Body of pancreas (tissue), 4 donors: ENCODE measurements around the gene SPSB1. TPM values are rescaled to one million over a fixed set of nuclear protein-coding genes. Genes with fewer than 3 reads are reported as not detected.

ENCODE experiments used
- ATAC-seq: fragments of 150-250 bp; one replicate; pipeline ENCODE4 v1.9.1; 2016
- DNase-seq, 4 donors: peaks; one replicate each; pipeline ENCODE4 v3.0.0-alpha.2; 2019
- H3K27ac ChIP-seq, 4 donors: fragments of 200-600 bp; sonication (generic); 1 replicate in 3 of 4; 2 replicates in 1 of 4; pipeline versions ENCODE4 v1.5.1 to v1.6.1; 2016 to 2019; ENCODE audit warnings: mild to moderate bottlenecking in 1 of 4, mixed read lengths in 1 of 4, moderate library complexity in 1 of 4
- H3K27me3 ChIP-seq, 2 donors: fragments of 200-600 bp; sonication (generic); one replicate each; pipeline ENCODE4 v1.6.0; 2016; ENCODE audit warnings: mild to moderate bottlenecking in 1 of 2
- H3K36me3 ChIP-seq, 2 donors: fragments of 200-600 bp; sonication (generic); replicated peaks in 1 of 2; 2 replicates each; pipeline ENCODE4 v1.5.1; 2016; ENCODE audit warnings: low read depth in 2 of 2; ENCODE audit not compliant: insufficient read depth in 1 of 2
- H3K4me1 ChIP-seq: fragments of 200-600 bp; sonication (generic); one replicate; pipeline ENCODE4 v1.6.0; 2016
- H3K4me3 ChIP-seq, 2 donors: fragments of 200-600 bp; sonication (generic); 1 replicate in 1 of 2; 2 replicates in 1 of 2; pipeline ENCODE4 v1.5.1; 2016 to 2019
- H3K9me3 ChIP-seq, 3 donors: fragments of 200-600 bp; sonication (generic); 1 replicate in 2 of 3; 2 replicates in 1 of 3; pipeline ENCODE4 v1.5.1; 2016
- POLR2A ChIP-seq, 3 donors: fragments of 450-650 bp; IDR thresholded peaks; one replicate each; pipeline ENCODE4 v1.6.1; 2016; ENCODE audit warnings: antibody characterized with exemption in 3 of 3, mild to moderate bottlenecking in 2 of 3
- WGBS, 2 donors: methylation state at CpG; one replicate each; pipeline ENCODE4 v1.1.5; 2017; 5-methylcytosine and 5-hydroxymethylcytosine counted together
- intact Hi-C: fragments of 100-400 bp; cut with DNase I; formaldehyde crosslinking; loops from one replicate; pipeline ENCODE4 v1.15.1; 2023
- total RNA-seq, 2 donors: library from RNA; depleted of rRNA; stranded (reverse); fragments of >200 nt; gene quantifications; one replicate each; pipeline ENCODE4 v1.1.0, GENCODE V29; 2016
- TF ChIP-seq, protein P1 (sequence below), 7 experiments: fragments of 450-650 bp in 4 of 7; fragments of 200-600 bp in 3 of 7; sonication (generic) in 3 of 7; IDR thresholded peaks; one replicate each; pipeline ENCODE4 v1.5.1; 2016 to 2019; ENCODE audit warnings: antibody characterized with exemption in 7 of 7

Gene SPSB1
- total RNA-seq, 2 donors from 2014 or later: 14.5 to 16.5 TPM

DNA sequence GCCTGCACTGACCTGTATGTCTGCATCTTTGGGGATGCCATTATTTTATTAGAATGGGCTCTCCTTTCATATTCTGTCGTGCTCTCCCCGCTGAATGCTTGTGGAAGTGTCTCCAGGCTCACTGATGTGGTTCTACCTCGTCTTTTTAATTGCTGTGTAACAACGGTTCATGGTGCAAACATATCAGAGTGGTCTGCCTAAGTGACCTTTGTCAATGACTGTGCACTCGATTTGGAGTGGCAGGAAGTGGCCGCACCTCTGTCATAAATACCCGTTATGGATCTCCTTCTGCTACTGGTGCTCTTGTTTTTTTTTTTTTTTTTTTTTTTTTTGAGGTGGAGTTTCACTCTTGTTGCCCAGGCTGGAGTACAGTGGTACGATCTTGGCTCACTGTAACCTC lies 38.3 kb downstream of the SPSB1 start:
- no peaks in the 10 kb centered on the region for H3K4me1 ChIP-seq
- no peak overlapping the region for H3K4me3 ChIP-seq
- WGBS, 2 donors: 79 to 87% methylated on average over 8 of the region's 8 CpGs
- no peak for TF ChIP-seq POLR2A (IDR thresholded peaks at IDR 0.05)
- TF ChIP-seq, protein P1, sequence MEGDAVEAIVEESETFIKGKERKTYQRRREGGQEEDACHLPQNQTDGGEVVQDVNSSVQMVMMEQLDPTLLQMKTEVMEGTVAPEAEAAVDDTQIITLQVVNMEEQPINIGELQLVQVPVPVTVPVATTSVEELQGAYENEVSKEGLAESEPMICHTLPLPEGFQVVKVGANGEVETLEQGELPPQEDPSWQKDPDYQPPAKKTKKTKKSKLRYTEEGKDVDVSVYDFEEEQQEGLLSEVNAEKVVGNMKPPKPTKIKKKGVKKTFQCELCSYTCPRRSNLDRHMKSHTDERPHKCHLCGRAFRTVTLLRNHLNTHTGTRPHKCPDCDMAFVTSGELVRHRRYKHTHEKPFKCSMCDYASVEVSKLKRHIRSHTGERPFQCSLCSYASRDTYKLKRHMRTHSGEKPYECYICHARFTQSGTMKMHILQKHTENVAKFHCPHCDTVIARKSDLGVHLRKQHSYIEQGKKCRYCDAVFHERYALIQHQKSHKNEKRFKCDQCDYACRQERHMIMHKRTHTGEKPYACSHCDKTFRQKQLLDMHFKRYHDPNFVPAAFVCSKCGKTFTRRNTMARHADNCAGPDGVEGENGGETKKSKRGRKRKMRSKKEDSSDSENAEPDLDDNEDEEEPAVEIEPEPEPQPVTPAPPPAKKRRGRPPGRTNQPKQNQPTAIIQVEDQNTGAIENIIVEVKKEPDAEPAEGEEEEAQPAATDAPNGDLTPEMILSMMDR (IDR thresholded peaks at IDR 0.05): no peak
- no peaks in the 10 kb centered on the region for H3K27me3 ChIP-seq
- H3K36me3 ChIP-seq: no peaks in the 10 kb centered on the region
- no peak overlapping the region for H3K27ac ChIP-seq
- DNase-seq: no peak
- H3K9me3 ChIP-seq: no peaks in the 10 kb centered on the region
- ATAC-seq: no peak
- intact Hi-C loops: no loop called here

DNA sequence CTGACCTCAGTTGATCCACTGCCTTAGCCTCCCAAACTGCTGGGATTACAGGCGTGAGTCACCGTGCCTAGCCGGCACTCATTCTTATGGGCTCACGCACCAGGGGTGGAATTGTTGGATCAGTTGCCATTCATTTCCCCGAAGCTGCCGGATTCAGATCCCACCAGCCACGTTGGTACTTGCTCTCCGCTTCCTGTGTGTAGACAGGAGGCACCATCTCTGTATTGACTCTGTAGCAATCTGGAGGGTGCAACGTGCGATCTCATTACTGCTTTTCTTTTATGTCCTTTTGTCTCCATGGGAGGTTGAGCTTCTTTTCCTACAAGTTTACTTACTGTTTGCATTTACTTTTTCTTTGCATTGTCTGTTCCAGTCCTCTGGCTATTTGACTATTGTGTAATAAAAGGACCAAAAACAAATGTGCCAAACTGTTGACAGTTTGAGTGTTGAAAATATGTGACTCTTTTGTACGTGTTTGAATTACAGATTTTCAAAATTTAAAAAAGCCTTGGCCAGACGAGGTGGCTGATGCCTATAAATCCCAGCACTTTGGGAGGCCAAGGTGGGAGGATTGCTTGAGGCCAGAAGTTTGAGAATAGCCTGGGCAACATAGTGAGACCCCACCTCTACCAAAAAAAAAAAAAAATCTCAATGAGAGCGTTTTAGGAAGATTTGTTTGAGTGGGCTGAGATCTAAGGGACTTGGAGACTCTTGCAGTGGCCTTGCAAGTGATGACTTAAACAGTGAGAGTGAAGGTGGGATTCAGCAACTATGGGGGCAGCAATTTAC lies 39.1 kb downstream of the SPSB1 start:
- H3K4me1 ChIP-seq: no peaks in the 10 kb centered on the region
- H3K27ac ChIP-seq: no peak overlapping the region
- no peaks in the 10 kb centered on the region for H3K36me3 ChIP-seq
- ATAC-seq (no peak), DNase-seq (no peak)
- TF ChIP-seq, protein P1 (IDR thresholded peaks at IDR 0.05): no peak
- no peak for TF ChIP-seq POLR2A (IDR thresholded peaks at IDR 0.05)
- no peak overlapping the region for H3K4me3 ChIP-seq
- WGBS, 2 donors: 82 to 86% methylated on average over 13 of the region's 13 CpGs
- intact Hi-C loops: no loop called here
- H3K27me3 ChIP-seq: no peaks in the 10 kb centered on the region
- no peaks in the 10 kb centered on the region for H3K9me3 ChIP-seq

DNA sequence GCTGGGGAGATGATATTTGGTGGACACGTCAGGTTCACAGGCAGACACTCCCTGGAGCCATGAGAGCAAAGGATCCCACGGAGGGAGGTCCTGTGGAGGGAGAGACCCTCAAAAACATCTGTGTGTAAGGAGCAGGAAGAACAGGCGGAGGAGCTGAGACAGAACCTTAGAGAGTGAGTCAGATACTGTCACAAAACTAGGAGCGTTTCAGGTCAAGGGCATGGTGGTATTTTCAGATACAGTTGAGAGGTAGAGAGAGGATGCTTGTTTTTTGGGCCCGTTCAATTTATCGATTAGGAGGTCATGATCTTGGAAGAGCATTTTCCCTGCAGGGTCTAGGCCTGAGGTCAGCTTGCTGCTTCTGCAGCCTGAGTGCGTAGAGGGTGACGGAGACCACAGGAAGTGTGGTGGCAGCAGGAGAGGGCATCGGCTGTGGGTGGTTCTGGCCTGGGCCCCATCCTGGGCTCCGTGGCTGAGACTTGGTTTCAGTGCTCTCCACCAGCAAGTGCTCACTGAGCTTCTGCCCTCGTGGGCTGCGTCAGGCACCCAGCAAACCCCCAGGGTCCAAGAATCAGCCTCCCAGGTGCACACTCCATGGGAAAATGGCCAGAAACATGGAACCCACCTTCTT lies 39.9 kb downstream of the SPSB1 start:
- H3K9me3 ChIP-seq: no peaks in the 10 kb centered on the region
- TF ChIP-seq POLR2A (IDR thresholded peaks at IDR 0.05): no peak
- TF ChIP-seq, protein P1 (IDR thresholded peaks at IDR 0.05): no peak
- ATAC-seq: no peak
- DNase-seq: no peak
- H3K27me3 ChIP-seq: no peaks in the 10 kb centered on the region
- no peaks in the 10 kb centered on the region for H3K36me3 ChIP-seq
- WGBS, 2 donors: 81 to 89% methylated on average over 9 to 12 of the region's 12 CpGs
- no peak overlapping the region for H3K27ac ChIP-seq
- H3K4me1 ChIP-seq: peaks cover 8% of the 10 kb centered on the region
- intact Hi-C loops: no loop called here
- H3K4me3 ChIP-seq: no peak overlapping the region

DNA sequence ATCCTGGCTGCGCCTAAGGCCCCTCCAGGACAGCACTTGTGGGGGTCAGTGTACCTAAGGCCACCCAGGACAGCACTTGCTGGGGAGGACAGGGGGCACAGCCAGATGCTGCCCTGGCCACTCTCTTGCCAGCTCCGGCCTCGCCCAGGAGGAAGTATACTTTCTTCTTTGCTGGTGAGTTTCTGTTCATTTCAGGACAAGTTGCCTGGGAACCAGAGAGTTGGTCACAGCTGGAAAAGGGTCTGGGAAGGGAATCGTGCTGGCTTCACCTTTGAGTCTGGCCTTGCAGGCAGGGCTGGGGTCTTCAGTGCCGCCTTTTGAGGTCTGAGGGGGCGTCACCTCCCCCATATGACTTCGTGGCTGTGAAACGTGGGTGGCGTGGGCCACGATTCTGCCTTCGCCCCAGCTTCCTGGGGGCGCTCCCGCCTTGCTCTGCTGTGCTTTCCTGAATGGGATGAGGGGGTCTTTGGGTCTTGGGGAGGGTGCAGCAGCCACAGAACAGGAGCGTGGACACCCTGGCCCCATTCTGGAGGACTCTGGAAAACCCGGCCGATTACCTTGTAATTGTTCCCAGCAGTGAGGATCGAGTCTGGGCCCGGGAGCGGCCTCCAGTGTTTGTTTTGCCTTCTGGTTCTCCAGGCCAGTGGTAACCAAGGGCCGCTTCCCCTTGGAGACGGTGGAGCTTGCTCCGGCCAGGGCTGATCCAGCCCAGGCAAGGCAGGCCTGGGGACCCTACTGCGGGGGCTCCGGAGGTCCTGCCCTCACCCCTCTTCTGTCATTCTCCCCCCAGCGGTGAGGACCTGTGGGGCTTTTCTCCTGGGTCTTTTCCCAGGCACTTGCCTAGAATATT lies 45.9 kb downstream of the SPSB1 start:
- no peaks in the 10 kb centered on the region for H3K36me3 ChIP-seq
- H3K4me1 ChIP-seq: peaks cover 19% of the 10 kb centered on the region

More for the DNA sequence above, 45.9 kb downstream of the SPSB1 start:
- TF ChIP-seq, protein P1 (IDR thresholded peaks at IDR 0.05): no peak
- TF ChIP-seq POLR2A (IDR thresholded peaks at IDR 0.05): no peak
- DNase-seq (peak in 2 of 4 donors; percentile 24 to 57), ATAC-seq (no peak)
- Histone ChIP-seq H3K27me3 (no peaks in the 10 kb centered on the region), H3K9me3 (no peaks in the 10 kb centered on the region), H3K4me3 (no peak overlapping the region), H3K27ac (peak overlapping the region in 1 of 4 donors; percentile 4)
- intact Hi-C loops: no loop called here
- WGBS, 2 donors: 81 to 94% methylated on average over 15 to 24 of the region's 25 CpGs
